Ishikawa (cell line): ENCODE measurements around the gene SOS2.

Experiments
- CEBPB ChIP-seq: IDR thresholded peaks from 2 replicates; pipeline ENCODE4 v1.6.1; 2012
- CREB1 ChIP-seq: IDR thresholded peaks from 2 replicates; pipeline ENCODE4 v1.6.1; 2012; ENCODE audit warnings: low read depth
- RAD21 ChIP-seq: IDR thresholded peaks from 2 replicates; pipeline ENCODE4 v1.6.1; 2012; ENCODE audit warnings: low read depth
- REST ChIP-seq: IDR thresholded peaks from 2 replicates; pipeline ENCODE4 v1.6.1; 2012; ENCODE audit warnings: low read depth, mild to moderate bottlenecking
- YY1 ChIP-seq: IDR thresholded peaks from 2 replicates; pipeline ENCODE4 v1.6.1; 2012; ENCODE audit warnings: low read depth

GRCh38 chr14:50233951-50234250 lies 2.5 kb upstream of the SOS2 start:
- TF ChIP-seq YY1 (no peak), REST (no peak), RAD21 (no peak), CEBPB (no peak), CREB1 (no peak)
